Central memory CD4-positive, alpha-beta T cell (primary cell): ENCODE measurements around the gene SDCCAG8.

ENCODE experiments used
- DNase-seq: peaks from one replicate; pipeline ENCODE4 v3.0.0; 2022

The SDCCAG8 gene

DNA sequence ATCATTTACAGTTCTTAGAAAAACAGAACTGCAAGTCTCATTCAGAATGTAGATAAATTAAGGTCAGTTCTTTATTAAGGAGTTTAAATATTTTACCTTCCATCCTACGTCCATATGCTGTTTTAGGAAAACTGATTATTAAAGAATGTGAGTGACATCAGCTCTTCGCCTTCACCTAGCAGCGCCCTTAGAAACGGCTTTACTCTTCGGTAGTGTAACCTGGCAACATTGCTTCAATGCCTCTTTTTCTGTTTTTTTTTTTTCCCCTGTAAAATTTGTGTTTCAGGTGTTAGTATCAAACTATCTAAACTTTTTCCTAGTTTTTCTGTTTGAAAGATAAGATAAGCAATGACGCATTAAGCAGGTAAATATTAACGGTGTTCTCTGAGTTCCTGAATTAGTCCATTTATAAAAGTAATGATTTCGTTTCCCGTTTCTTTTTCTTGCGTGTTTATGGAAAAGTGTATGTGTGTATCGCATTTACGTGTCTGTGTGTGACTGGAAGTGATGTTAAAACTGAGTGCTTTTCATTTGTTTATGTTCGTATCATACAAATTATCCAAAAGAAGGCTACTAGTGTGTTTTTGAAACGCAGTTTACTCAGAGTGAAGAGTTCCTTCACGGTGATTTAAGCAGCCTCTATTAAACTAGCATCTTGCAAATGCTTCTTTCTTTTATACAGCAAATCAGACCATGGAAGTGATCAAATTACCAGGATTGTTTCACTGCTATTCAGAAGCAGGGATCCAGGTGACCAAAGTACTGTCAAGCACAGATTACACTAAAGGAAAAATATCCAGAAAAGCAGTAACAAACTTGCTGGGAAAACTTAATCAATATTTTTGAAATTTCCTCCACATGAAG is 139.0 kb downstream of the SDCCAG8 start:
- no peak for DNase-seq

DNA sequence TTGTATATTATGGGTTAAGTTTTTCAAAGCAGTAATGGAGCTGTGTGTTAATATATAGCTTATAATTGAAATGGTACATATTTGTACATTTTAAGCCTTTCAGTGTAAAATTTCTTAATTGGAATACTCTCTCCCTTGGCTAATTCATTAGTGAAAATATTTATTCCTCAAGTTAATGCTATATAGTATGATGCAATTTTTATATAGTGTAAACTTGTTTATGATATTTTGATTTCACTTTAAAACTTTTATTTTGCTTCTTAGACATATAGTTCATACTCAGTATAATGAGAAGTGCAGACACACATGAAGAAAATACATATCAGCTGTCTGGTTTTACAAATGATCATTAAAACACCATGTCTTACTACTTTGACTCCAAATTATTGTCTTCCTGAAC is 140.6 kb downstream of the SDCCAG8 start:
- no peak for DNase-seq

DNA sequence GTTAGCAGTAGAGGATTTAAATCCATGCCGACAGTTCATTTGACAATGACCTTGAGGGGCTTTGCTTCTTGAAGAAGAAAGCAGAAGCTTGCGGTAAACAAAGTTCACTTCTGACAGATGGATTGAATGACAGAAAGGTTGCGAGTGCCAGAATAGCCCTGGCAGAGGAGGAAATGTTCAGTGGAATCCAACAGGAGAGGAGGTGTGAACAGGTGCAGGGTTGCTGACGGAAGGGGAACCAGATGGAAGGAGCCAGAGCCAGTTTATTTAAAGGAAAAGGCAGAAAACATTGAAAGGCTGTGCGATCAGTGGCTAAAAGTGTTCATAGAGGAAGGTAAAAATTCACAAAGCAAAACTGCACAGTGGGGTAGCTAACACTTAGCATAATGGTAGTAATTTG is 141.0 kb downstream of the SDCCAG8 start:
- no peak for DNase-seq

DNA sequence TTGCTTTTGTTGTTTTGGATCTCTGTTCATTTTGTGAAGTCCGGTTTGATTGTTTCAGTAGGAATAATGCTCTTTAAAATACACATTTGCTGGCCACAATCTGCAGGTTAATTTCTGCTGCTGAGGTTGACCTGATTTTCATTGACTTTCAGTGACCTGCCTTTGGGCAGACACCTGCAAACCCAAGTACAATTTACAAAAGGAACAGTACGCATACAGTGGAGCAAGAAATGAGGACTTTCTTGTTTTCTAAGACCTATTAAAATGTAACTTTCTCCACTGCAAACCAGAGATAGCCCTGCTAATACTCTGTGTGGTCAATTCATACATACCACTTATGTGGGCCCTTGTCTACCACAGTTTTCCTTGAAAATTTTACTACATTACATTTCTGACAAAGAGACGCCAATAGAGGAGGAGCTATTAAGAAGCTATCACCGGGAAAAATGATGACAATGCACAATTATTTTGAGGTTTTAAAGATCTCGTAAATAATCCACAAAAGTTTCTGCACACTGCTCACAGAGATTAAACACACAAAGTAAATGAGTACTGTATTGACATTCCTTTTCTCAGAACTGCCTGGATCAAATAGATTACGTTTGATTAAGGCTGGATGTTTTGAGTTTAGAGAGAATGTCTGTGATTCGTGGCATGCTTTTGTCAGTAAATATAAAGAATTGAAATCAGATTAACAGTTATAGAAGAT is 141.9 kb downstream of the SDCCAG8 start:
- DNase-seq, result no peak

DNA sequence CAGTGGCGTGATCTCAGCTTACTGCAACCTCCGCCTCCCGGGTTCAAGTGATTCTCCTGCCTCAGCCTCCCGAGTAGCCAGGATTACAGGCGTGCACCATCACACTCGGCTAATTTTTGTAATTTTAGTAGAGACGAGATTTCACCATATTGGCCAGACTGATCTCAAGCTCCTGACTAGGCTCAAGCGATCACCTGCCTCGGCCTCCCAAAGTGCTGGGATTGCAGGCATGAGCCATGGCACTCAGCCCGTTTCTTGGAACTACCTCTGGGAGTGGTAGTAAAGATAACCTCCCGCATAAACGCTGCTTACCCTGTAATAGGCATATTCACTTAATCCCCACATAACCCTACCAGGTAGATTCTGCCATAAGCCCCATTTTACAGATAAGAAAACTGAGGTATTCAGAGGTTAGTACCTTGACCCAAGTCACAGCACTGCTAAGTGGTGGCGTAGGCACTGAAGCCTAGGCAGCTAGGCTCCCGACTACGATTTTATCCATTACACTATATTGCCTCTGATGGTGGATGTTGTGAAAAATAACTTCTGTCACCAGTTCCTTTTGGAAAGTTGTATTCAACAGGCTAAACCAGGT is 143.8 kb downstream of the SDCCAG8 start:
- DNase-seq, result no peak

DNA sequence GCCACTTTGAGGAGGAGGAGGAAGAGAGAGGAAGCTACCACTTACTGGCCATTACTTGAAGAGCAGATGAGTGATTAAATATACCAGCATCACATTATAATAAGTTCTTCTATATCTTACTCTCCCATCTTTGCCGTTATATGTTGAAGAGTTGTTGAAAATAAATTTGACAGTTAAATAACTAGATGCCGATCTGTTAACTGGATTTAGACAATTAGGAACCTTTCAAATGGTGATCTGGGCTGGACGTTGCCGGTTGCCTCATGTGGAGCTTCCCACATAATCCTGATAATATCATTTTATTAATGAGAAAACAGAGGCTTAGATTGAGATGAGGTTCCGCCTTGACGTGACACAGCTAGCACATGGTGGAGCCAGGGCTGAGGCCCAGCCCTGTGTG is 147.0 kb downstream of the SDCCAG8 start:
- DNase-seq, result no peak

DNA sequence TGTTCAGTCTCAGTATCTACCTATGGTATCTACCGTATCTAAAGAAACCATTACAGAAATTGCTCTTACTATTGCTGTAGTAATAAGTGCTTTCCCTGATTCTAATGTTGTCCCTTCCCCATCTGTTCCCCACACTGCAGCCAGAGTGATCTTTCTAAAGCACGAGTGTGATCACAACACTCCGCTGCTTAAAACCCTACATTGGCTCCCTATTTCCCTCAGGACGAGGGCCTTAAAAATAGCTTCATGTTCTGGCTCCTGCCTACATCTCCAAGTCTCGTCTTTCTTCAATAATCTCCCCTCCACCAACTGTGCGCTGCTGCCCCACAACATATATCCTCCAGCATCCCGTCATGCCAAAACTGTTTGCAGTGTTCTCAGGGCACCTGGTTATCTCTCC is 150.6 kb downstream of the SDCCAG8 start:
- DNase-seq, result no peak

DNA sequence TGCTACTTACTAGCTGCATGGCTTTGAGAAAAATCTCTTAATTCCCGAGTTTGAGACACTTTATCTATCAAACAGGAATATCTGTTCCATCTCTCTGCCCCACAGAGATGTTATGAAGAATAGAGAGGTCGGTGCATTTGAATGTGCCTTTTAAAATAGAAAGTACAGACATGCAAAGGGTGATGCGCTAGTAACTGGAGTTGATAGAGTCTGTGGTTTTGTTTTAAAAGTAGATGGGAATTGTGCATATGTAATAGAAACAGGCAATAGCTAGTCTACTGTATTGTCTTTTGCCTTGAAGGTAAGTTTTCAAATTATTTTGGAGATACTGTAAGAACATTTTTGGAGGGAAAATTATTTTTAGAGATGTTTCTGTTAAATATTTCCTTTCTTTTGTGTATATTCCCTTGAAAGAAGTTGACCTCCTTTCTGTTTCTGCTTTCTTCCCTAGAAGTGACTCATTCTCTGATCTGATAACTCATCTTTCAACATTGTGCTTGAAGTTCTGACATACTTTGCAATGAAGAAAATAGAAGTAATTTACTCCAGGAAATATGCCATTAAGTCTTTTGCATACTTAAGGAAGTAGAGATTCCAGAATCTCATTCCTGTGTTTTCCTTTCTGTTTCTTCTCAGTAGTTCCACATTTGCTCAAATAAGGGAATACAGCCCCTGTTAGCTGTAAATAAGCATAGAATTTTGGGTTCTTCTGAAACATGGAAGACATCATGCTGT is 151.6 kb downstream of the SDCCAG8 start:
- no peak for DNase-seq

DNA sequence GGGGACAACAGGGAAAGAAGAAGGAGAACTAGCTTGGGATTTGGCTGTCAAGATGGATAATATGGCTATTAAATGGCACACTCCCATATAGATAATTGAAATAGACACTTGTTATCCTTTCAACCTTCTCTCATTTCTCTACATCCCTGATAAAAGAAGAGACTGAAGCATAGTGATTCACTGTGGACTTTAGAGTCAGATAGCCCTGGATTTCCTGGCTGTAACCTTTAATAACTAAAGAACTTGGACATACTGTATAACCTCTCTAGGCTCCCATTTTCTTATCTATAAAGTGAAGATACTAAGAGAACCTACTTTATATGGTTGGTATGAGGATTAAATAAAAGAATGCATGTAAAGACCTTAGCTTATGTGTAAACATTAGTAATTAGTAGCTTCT is 152.6 kb downstream of the SDCCAG8 start:
- no peak for DNase-seq

DNA sequence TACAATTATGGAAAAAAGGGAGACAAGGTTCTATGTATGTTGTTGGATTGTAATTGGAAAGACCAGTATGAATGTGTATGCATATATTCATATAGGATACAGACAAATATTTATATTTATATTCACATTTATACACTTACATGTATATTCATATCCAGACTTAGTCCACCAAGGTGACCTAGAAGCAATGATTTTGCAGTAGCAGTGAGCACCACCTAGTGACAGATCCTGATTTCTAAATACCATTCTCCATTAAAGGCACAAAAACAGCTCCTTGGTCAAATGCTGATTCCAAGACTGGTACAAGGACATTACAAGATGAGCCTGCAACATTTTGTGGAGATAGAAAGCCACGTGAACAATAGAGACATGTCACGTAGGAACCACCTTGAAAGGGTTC is 153.4 kb downstream of the SDCCAG8 start:
- DNase-seq, result no peak

DNA sequence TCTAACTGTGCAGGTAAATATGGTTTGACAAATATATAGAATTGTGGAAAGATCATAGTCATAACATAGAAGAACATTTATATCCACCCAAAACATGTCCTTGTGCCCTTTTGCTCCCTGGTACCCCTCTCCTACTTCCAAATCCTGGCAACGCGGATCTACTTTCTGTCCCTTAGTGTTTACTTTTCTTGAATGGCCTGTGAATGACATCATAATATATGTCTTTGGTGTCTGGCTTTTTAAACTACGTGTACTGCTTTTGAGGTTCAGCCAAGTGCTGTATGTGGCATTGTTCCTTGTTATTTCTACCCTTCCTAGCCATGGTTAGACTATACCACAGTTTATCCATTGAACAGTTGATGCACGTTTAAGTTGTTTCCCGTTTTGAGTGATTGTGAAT is 155.6 kb downstream of the SDCCAG8 start:
- DNase-seq, result no peak

DNA sequence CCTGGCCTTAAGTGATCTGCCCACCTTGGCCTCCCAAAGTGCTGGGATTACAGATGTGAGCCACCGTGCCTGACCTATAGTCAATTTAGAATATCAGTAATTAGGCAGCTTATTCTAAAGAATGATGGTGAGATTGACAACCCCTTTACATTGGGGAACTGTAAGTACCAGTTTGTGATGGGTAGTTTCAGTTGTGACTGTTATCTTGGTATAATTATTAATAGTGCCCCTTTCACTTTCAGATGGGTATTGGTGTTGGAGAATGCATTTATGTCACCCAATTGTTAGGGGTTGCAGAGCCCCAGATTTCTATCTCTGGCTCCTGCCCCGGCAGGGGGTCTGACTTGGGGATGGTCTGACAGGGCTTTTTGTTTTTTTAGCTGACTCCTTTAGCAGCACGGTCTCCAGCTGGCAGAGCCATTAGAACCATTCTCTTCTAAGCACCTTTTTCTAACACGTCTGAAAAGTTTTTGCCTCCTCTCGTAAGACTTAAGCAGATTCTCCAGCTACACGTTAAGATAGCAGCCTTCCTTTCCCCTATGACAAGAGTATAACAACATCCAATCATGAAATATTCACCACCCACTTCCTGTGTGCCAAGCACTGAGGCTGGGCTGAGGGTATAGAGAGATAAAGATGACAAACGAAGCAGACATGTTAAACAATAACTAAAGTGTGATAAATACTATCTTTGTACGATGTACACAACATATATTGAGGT is 157.8 kb downstream of the SDCCAG8 start:
- DNase-seq, result no peak

DNA sequence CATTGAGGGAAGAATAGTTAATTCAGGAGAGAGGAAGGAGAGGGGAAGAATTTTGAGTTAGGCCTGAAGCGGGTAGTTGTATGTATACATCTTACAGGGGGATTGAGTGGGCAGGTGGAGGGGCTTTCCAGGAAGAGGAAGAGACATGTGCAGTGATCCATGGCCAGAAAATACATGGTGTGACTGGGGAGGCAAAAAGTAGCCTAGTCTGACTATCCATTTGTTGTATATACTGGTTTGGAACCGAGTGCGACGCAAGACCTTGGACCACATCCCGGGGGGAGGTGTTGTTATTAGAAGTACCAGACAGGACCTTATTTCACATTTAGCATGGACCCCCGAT is 158.3 kb downstream of the SDCCAG8 start:
- no peak for DNase-seq

DNA sequence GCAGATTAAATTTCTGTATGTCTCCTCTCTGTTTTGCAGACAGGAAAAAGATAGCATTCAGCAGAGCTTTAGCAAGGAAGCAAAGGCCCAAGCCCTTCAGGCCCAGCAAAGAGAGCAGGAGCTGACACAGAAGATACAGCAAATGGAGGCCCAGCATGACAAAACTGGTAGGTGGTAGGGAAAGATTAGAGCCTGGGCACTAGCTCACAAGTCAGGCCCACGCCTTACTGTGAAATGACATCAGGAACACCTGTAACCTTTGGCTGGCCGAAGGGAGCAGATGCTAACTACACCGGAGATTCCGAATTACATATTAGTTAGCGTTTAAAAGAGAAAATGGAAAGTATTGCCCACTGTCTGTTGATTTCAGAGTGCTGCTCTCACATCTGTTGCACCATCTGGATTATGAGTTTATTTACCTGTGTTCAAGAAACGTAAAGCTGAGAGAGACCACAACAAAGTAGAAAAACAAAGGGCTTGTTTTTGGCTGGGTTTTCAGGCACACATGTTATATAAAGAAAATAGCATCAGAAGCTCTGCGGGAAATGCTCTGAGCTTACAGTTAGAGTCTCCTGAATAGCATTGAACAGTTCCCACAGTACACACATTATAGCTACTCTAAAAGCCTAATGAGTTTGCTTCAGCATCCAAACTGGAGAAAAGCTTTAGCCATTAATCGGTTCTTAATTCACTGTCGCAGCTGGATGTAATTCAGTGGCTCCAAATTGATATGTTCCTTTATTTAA is 160.0 kb downstream of the SDCCAG8 start:
- no peak for DNase-seq

DNA sequence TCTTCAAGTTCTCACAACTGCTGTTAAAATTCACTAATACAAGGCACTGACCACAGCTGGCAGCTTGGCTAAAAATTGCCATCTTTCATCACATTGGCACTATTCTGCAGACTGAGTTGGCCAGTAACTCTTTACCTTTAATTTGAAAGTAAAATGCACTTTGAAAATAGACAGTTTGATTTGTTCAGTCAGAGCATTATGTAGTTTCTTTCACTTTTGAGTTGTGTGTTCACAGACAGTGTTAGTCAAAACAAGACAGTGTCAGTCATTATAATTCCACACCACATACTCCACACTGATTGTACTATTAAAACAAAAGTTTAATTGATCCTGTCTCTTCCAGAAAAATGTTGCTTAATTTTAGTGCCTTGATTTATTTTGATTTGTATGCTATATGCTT is 160.7 kb downstream of the SDCCAG8 start:
- DNase-seq, result no peak

DNA sequence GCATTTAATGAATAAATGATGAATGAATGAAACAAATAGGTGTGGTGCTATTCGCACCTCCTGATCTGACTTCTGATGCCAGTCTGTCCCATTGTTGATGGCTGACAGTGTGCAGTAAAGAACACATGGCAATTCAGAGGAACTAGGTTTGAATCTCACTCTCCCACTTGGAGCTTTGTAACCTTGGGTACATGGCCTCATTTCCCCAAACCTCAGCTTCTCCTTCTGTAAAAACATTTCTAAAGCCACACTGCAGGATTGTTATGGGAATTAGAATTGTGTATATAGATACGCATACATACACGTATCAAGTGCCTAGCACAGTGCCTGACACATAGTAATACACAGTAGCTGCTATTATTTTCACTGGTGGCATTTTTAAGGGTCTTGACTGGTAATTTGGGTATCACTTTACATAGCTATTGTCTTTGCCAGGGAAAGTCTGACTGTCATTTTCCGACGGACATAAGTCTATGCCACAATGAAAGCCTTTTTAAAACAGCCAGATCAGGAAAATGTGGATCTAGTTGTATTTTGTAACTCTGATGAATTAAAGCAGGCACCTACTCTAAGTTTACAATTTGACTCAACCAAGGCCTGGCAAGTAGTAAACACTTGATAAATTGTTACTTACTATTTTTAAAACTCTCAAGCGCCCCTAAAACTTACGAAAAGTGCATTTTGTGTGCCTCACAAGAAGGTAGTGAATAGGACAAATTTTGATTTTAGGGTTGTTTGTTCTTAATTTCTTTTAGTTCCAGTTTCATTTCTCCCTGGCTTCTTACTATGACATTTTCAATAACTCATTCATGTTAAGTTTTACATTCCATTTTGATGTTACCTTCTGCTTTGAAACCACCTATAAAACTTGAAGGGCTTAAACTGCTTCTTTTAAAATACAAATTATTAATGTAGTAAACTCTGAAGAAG is 164.4 kb downstream of the SDCCAG8 start:
- no peak for DNase-seq

DNA sequence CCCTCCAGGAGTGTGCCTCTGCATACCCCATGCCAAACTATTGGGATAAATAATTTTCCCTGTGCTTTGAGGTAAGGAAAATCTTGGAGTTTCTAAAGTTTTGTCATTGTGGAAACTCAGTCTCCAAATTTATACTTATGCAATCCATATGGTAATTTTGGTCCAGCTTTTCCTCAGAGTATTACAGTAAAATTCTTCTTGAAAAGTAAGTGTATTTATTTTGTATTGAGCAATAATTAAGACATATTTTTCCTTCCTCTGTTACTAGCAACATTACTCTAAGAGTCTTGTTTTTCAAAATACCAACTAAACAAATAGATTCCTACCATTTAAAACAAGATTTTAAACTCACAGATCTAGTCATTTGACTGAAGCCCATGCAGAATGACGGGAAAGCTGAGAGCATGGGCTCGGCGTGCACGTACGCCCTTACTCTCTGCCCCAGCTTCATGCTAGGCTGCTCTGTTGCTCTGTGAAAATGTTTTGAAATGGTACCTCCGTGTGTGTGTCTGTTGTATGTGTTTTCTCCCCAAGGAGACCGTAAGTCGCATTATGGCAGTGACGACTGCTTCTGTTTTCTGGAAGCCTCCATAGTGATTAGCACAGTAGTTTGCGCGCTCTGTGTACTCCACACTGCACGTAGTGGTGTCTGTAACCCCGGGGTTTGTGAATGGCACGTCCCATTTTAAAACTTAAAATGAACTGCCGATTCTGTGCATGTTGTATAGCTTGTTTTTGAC is 165.3 kb downstream of the SDCCAG8 start:
- DNase-seq, result no peak

DNA sequence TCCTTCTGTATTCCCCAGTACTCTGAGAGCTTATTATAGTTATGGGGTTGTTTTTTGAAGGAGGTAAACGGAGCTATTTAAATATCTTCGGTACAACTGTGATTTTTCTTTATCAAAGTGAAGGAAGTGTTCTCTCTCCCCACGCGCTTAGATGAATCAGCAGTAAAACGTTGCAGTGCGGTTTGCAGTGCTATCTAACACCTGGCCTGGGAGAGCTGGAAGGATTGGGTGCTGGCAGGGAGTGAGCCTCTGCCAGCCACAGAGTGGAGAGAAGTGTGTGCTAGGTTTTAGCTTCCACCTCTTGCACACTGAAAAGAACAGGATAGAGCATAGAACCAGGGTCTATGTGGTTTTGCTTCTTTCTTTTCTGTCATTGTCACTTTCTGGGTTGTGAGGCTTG is 165.9 kb downstream of the SDCCAG8 start:
- DNase-seq, result peak; percentile 31

DNA sequence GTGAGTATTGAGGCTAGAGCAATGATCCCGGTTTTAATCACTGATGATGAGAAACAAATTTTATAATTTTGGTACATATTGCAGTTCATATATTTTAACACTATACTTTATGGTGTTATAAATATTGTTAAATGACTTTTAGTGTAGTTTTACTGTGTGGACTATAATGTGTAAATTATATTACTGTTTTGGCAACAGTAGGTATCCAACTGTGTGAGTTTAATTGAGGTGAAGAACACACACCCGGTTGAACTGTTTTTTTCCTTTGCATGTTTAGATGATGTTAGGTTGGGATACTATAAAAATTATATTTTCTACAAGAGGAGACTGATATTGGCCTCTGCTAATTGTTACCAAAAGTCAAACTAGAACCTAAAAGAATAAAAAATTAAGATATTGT is 166.5 kb downstream of the SDCCAG8 start:
- no peak for DNase-seq

DNA sequence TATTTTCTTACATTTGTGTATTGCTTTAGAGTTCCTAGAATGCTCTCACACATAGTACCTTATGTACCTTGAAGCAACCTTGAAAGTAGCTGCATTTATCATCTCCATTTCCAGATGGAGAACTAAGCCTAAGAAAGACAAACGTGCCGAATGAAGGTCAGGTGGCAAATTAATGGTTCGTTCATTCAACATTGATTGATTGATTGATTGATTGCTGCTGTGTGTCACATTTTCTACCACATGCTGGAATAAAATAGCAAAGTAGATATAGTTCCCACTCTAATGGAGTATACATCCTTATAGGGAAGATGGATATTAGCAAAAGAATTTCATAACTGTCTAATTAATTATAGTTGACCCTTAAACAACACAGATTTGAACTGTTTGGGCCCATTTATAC is 172.2 kb downstream of the SDCCAG8 start:
- DNase-seq, result no peak
